A549 (cell line): ENCODE data around the gene SLC40A1.

ENCODE experiments used
- CHD2 ChIP-seq: fragments of 150-350 bp; IDR thresholded peaks from 2 replicates; pipeline ENCODE4 v1.6.1; 2014; ENCODE audit warnings: low read length; ENCODE audit not compliant: partially characterized antibody
- POLR2AphosphoS2 ChIP-seq: conservative IDR thresholded peaks from 2 replicates; pipeline ENCODE4 v1.6.1; 2012; ENCODE audit warnings: low read length, improper control_type of control experiment, inconsistent platforms
- TF ChIP-seq, protein P1 (sequence below): fragments of 200-600 bp; sonication (generic); IDR thresholded peaks from 2 replicates; pipeline ENCODE4 v1.6.1; 2016; ENCODE audit warnings: antibody characterized with exemption, mild to moderate bottlenecking, moderate library complexity

DNA sequence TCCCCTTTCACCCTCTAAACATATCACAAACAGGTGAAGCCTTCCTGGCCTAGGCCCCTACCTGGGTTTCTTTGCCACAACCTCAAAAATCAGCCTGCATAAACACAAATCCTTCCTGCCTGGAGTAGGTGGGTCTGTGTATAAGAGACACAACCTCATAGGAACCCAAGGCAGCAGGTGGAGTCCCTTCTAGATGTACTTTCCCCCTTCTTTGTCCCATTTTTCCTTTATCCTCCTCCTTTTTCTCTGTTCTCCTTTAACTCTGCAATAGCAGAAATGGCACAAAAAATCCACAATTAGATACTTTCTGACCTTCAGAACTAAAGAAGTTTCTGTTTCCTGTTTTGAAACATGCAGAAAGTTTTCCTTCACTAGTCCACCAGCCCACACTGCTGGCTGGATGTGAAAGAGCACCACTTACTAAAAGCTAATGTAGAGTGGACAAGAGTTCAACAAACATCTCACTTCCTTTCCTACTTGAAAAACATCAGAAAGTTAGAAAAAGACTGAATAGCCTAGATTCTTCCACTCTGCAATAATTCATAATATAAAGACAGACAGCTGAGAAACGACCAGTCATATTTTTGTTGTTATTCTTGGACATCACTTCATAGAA is 11.2 kb downstream of the SLC40A1 start:
- TF ChIP-seq POLR2AphosphoS2 = no peak
- TF ChIP-seq, protein P1, sequence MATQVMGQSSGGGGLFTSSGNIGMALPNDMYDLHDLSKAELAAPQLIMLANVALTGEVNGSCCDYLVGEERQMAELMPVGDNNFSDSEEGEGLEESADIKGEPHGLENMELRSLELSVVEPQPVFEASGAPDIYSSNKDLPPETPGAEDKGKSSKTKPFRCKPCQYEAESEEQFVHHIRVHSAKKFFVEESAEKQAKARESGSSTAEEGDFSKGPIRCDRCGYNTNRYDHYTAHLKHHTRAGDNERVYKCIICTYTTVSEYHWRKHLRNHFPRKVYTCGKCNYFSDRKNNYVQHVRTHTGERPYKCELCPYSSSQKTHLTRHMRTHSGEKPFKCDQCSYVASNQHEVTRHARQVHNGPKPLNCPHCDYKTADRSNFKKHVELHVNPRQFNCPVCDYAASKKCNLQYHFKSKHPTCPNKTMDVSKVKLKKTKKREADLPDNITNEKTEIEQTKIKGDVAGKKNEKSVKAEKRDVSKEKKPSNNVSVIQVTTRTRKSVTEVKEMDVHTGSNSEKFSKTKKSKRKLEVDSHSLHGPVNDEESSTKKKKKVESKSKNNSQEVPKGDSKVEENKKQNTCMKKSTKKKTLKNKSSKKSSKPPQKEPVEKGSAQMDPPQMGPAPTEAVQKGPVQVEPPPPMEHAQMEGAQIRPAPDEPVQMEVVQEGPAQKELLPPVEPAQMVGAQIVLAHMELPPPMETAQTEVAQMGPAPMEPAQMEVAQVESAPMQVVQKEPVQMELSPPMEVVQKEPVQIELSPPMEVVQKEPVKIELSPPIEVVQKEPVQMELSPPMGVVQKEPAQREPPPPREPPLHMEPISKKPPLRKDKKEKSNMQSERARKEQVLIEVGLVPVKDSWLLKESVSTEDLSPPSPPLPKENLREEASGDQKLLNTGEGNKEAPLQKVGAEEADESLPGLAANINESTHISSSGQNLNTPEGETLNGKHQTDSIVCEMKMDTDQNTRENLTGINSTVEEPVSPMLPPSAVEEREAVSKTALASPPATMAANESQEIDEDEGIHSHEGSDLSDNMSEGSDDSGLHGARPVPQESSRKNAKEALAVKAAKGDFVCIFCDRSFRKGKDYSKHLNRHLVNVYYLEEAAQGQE = no peak
- TF ChIP-seq CHD2 = no peak
